Stimulated activated CD4-positive, alpha-beta T cell treated with anti-CD3 and anti-CD28 coated beads, Interleukin-4, amount 100 ng/mL, for 24 hours (primary cell): ENCODE data around the gene CCN6.
A peak's percentile ranks its signal among the peaks of the same experiment; 100 is the strongest.
"Not testable (repeated sequence)": the region's sequence is repeated elsewhere in the genome, so short reads cannot be mapped to it uniquely, and the experiment has no call there.

Experiments used
- DNase-seq: peaks from one replicate; pipeline ENCODE4 v3.0.0-alpha.2; 2020

CCN6 gene

DNA sequence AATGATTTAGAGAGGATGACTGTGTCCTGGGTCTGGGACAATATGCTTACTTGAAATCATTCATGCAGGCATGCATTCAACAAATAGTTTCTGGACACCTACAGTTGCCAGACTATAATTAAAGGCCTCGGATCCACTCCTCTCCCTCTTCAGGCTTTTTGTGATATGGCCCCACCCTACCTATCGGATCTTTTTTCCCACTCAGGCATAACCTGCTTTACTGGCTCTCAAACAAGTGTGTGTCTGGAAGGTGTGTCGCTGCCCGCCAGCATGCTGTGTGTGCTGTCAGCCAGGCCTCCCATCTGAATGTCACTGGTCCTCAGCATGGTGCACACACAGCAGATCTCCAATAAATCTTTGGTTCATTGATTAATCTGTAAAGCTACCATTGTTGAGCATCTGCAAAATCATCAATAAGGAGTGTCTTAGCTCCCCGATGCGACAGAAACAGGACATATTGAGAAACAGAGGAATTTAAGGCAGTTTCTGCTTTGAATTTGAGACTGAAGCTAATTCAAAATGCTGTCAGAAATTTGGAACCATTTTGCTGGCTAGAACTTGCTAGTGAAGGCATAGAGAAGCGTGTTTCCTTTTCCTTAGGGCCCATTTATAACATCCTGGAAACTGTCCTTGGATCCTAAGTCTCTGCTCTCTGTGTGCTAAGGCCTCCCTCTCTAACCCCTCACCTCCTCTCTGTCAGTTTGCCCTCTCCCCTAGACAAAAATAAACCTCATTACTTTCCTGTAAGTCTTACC lies 23.5 kb upstream of the CCN6 start:
- DNase-seq: no peak

DNA sequence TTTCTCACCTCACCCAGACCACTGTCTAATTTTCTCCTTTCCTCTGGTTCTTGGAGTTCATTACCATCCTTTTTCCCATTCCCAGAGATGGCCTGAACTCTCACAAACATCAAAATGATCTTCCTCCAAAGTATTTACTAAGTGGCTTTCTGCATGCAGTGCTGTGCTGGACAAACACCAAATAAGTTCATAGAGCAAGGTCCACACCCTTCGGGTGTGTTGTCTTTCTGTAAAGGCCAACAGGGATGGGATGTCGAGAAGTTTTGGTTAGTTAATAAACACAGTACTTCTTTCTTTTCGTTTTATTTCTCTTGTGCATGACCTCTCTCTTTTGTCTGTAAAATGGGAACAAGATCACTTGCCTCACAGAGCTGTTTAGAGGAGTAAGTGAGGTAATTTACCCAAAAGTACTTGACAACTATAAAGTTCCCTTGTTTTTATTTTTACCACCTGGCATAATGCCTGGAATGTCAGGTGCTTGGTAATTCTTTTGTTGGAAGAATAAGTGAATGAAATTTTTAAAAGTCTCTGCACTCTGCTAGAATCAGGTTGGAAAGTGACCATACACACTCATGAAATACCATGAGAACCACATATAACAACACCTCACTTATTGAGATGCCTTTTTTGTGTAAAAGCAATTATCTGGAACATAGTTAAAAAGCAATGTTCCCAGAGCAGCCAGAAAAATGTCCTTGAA lies 22.8 kb upstream of the CCN6 start:
- no peak for DNase-seq

DNA sequence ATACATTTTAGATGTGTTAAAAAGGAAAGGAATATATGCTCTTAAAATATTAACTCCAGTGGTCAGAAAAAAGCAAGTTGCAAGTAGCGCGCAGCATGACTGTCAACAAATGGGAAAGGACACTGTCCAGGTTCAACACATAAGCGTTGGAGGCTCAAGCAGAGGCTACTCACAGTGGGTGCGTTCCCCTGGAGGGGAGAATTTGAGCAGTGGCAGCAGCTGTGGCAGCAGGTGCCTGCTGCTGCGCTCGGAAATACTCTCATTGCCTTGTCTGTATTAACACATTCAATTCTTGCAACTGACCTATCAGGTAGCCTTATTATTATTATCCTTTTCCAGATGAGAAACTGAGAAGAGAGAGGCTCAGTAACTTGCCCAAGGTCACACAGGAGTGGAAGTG lies 21.9 kb upstream of the CCN6 start:
- no peak for DNase-seq

GRCh38 chr6:112032728-112033127 lies 21.2 kb upstream of the CCN6 start:
- DNase-seq: no peak

DNA sequence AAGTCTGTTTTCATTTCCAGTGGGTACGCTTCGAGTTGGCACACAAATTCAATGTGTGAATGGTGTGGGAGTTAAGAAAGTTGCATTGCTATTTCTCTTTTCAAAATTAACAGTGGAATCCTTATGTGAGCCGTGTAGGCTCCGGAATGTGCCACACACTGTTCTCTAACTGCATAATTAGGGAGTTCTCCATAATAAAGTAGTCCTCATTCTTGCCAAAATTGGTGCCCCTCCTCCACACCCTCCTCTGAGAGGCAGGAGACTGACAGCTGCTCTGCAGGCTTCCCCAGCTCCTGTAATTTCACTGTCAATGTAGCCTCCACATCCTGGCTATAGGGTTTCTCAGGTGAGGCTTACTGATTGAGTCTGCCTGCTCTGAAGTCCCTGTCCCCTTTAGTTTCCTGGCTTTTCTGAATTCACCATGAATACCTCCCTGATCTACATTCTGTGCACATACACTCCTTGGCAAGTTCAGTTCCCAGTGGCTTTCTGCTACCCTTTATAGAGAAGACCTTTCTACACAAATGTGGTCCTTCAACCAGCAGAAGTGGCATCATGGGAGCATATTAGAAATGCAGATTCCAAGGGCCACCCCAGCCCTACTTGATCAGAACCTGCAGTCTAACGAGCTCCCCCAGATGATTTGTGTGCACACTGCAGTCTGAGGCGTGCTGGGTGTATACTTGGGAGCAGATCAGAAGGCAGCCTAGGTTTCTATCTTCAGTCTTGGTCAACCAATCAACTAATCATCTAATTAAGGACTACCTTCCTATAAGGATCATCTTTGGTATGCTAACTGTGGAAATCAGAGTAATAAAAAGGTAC lies 19.9 kb upstream of the CCN6 start:
- no peak for DNase-seq

- no peak for DNase-seq
These were observed 19.3 kb upstream of the CCN6 start for GRCh38 chr6:112034616-112034995.

GRCh38 chr6:112036088-112036637 lies 17.7 kb upstream of the CCN6 start:
- DNase-seq: peak; percentile 25

GRCh38 chr6:112037783-112038216 lies 16.1 kb upstream of the CCN6 start:
- DNase-seq: no peak

DNA sequence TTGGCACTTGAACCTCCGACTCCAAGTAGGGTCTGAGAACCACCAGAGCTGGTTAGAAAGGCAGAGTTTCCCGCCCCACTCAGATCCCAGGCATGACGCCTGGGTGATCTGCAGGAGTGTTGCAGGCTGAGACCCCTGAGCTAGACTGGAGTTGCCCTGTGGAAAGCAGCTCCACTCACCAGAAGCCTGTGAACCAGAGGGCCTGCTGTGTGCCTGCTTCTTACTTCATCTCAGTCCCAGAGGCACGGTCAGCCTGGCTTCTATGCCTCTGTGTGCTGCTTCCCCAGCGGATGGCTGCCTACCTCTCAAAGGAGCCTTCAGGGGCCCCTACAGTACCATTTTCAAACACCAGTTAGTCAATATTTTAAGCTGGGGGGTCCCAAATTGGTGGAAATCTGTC lies 15.6 kb upstream of the CCN6 start:
- DNase-seq: no peak

- no peak for DNase-seq
These were observed 15.0 kb upstream of the CCN6 start for GRCh38 chr6:112038756-112039430.

DNA sequence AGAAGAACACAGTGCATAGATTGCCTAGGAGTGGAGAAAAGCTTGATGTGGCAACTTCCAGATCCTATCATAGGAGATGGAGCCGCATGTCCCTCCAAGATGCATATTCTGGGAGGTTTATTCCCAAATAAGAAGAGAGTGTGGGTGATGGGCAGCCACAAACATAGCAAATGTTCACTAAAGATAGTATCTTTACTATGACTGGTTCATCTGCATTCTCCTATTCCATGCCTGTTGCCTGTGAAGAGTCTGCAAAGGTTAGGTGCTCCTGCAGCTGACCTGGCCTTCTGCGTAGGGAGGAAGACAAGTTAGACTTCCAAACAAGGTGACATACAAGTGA lies 14.5 kb upstream of the CCN6 start:
- DNase-seq: no peak

DNA sequence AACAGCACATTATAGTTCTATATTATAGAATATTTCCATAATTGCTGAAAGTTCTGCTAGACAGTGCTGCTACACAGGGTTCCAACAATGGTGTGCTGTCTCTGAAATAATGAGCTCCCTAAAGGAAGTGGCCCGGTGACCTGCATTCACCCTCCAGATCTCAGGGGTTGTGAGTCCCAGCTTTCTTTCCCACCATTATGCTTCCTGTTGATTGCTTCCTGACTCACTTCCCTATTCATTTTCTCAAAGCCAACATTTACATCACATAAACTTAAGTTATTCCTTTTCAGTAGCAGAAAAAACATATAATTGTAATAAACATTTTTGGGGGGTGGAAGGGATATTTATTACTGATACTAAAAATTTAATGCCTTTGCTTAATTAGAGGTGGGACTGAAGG lies 12.9 kb upstream of the CCN6 start:
- DNase-seq: no peak

DNA sequence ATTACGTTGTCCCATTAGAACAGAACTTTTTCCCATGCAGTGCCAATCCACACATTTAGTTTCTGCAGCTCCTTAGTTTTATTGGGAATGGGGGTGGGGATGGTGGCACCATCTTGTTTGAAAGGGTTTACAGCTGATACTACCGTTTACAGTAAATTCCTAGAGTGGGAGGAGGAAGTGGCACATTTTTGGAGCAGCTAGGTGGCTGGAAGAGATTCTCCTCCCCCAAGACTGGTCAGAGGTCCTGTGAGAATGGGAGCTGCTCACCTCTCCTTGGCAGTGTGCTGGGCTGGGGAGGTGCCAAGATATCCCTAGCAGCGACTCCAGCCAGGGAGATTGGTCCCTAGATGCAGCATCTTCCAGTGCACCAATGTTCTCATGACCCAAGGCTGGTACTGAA lies 12.4 kb upstream of the CCN6 start:
- no peak for DNase-seq

DNA sequence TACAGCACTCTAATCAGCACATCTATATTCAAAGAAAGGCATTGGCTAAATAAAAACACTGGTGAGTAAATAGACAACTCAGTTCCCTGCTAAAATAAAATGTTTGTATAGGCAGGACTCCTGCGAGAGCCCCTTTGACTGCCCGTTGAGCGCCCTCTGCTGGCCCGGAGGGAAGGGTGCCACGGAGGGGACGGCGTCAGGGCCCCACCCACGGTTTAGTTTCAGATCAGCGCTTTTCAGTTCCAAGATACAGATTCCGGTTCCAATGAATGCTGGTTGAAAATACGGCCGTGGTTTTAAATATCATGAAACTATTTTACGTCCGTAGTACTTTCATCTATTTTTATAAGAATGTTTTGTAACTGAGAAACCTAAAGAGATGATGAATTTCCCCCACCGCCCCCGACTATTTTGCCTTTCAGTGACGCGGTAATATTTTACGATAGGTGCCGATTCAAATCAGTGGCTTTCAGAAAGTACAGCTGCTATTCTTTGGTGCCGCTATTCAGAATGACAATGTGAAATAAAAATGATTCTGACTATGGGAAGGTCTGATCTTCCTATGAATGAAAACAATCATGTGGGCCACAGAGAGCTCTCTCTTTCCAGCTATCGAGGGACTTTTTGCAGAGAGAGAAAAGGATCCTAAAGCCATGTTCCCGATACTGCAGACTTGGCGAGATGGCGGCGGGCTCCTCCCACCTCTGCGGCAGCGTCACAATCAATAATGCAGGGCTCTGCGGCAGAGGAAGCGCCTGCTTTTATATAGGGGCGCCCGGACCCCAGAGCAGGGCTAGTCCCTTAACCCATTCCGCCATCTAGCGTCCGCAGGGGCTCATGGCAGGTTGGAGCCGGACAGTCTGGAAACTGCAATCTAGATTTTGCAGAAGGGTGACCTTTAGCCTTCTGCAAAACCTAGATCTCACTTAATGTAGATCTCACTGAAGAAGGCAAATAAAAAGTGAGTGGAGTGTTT lies 10.6 kb upstream of the CCN6 start:
- DNase-seq: peak; percentile 92

DNA sequence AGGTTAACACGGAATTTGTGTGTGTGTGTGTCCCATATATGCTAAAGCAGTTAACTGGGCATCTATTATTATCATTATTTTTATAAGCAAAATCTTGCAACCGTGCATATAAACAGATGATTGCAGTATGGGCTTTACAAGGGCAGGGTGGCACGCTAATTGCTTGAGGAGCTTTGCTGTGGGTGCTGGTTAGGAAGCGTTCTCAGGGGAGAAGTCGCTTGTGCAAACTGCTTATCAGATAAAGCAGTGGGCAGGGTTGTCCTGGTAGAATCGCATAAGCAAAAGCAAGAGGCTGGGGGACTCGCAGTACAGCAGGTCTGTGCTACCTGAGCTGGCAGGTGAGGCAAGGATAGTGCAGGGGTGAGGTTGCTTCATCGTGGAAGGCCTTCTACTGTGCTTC lies 9.7 kb upstream of the CCN6 start:
- no peak for DNase-seq

DNA sequence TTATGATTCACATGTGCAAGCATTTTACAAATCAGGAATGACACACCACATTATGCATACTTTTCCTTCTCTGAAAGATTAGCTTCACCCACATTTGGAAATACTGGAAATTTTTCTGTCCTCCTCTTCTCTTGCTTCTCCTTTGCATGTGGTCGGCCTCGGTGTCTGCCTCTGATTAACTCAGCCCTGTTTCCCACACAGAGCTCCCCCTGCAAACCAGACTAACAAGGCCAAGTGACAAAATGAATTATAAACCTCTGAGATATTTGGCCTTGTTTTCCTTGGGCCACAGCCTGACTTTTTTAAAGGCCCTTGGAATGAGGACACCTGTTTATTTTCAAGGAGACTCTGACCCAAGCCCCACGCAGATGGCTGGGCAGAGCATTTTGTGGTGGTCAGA lies 9.0 kb upstream of the CCN6 start:
- DNase-seq: no peak

DNA sequence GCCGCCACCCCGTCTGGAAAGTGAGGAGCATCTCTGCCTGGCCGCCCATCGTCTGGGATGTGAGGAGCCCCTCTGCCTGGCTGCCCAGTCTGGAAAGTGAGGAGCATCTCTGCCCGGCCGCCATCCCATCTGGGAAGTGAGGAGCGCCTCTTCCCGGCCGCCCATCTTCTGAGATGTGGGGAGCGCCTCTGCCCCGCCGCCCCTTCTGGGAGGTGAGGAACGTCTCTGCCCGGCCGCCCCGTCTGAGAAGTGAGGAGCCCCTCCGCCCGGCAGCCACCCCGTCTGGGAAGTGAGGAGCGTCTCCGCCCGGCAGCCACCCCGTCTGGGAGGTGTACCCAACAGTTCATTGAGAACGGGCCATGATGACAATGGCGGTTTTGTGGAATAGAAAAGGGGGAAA lies 6.4 kb upstream of the CCN6 start:
- not testable (repeated sequence) for DNase-seq

GRCh38 chr6:112049026-112049799 lies 4.7 kb upstream of the CCN6 start:
- no peak for DNase-seq

DNA sequence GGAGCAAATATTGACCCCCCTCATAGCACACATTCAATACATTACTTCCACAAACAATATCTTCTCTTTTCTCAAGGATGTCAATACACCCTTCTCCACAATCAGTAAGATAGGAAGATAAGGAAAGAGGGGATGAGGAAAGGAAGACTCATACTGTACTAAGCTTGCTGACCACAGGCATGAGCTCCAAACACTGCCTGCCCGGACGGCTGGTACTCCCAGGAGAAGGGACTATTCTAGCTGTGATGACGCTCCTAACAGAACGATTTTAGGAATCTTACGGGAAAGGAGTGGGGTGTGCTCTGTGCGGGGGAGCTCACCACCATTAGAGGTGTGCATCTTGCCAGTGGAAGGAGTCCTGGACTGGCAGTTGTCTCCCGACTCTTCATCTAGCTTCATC lies 3.9 kb upstream of the CCN6 start:
- no peak for DNase-seq

DNA sequence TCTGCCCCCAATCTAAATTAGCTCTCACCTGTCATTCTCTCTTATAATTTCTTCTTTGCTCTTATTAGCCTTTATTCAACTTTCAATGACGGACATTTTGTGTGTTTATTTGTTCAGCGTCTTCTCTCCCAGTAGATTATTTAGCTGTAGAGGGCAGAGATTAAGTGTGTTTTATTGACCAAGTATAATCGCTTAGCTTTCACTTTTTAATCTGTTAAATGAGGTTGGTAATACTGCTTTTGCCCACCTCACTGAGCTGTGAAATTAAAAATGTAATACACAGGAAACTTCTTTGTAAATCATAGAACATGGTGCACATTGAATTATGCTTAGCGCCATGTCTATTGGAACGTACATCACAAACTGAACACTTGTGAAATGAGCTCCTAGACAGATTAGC lies 3.5 kb upstream of the CCN6 start:
- DNase-seq: no peak

DNA sequence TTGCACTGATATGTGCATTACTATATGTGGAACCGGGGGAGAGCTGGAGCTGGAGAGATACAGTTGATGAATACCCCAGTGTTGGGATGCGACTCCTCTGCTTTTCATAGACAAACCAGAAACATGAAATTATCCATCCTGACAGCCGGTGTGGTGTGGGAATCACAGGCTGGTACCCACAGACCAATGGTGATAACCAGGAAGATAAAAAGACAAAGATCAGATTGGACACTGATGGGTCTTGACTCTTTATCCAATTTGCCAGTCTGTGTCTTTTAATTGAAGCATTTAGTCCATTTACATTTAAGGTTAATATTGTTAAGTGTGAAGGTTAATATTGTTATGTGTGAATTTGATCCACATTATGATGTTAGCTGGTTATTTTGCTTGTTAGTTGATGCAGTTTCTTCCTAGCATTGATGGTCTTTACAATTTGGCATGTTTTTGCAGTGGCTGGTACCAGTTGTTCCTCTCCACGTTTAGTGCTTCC lies 2.6 kb upstream of the CCN6 start:
- not testable (repeated sequence) for DNase-seq
